NT2/D1 (cell line): Measurements from ENCODE around the gene OPCML.

Source experiments
- DNase-seq: peaks from one replicate; pipeline ENCODE4 v3.0.0-alpha.2; 2011; ENCODE audit warnings: low read depth, low spot score
- H3K27me3 ChIP-seq: 2 replicates; pipeline ENCODE4 v1.6.0; 2011; ENCODE audit warnings: mild to moderate bottlenecking; ENCODE audit not compliant: insufficient read length, insufficient read depth
- H3K36me3 ChIP-seq: 2 replicates; pipeline ENCODE4 v1.6.1; 2011; ENCODE audit warnings: mild to moderate bottlenecking, low read length, mixed read lengths; ENCODE audit not compliant: insufficient read depth, insufficient read length
- H3K4me1 ChIP-seq: 2 replicates; pipeline ENCODE4 v1.5.1; 2011; ENCODE audit not compliant: insufficient read depth, insufficient read length
- H3K4me3 ChIP-seq: 2 replicates; pipeline ENCODE4 v1.5.1; 2011; ENCODE audit warnings: low read depth; ENCODE audit not compliant: insufficient read length
- H3K9ac ChIP-seq: 2 replicates; pipeline ENCODE4 v1.6.0; 2011; ENCODE audit warnings: low read depth; ENCODE audit not compliant: insufficient read length
- H3K9me3 ChIP-seq: 2 replicates; pipeline ENCODE4 v1.5.1; 2011; ENCODE audit warnings: mild to moderate bottlenecking, low read length; ENCODE audit not compliant: insufficient read depth
- SUZ12 ChIP-seq: IDR thresholded peaks from 2 replicates; pipeline ENCODE4 v1.6.1; 2011; ENCODE audit not compliant: insufficient read length, insufficient read depth; ENCODE audit errors: extremely low read depth
- YY1 ChIP-seq: IDR thresholded peaks from 2 replicates; pipeline ENCODE4 v1.6.1; 2011; ENCODE audit not compliant: insufficient read length, insufficient read depth
- ZNF274 ChIP-seq: IDR thresholded peaks from 2 replicates; pipeline ENCODE4 v1.6.1; 2011; ENCODE audit warnings: mild to moderate bottlenecking, low read depth, low read length

Gene OPCML

DNA sequence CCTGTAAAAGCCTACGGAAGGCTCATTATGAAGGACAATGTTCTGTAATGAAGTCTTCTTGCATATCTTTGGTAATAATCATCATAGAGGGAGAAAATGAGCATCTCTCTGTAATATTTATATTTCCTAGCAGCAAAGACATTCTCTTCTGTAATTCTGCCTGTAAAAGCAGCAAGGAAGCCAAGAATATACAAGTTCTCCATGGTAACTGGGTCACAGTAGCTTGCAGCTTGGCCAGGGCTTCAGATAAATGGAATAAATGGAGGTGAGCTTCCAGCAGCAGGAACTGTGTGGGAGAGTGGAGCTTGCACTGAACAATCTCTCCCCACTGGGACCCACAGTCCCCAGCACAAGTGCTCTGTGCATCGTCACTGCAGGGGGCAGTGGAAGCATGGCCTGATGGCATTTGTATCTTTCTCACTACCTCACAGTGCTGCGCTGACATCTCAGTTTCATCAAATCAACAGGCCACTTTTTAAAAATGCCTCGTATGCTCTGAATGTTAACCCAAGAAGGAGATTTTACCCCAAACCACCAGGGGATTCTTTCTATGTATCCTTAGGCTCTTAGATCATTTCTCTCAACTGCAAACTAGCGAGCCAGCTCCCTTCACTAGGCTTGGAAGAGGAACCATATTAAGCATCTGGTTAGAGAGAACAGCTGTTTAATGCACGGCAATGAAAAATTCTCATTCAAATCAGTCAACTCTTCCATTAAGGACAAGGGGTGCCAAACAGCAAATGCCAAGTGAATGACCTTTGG is 1059.7 kb downstream of the OPCML start:
- DNase-seq, result no peak
- no peak overlapping the region for H3K9ac ChIP-seq
- H3K4me1 ChIP-seq, result no peaks in the 10 kb centered on the region
- H3K4me3 ChIP-seq, result no peak overlapping the region
- H3K27me3 ChIP-seq, result no peaks in the 10 kb centered on the region
- TF ChIP-seq SUZ12 (no peak), ZNF274 (no peak), YY1 (no peak)
- H3K36me3 ChIP-seq, result no peaks in the 10 kb centered on the region
- H3K9me3 ChIP-seq, result no peaks in the 10 kb centered on the region

DNA sequence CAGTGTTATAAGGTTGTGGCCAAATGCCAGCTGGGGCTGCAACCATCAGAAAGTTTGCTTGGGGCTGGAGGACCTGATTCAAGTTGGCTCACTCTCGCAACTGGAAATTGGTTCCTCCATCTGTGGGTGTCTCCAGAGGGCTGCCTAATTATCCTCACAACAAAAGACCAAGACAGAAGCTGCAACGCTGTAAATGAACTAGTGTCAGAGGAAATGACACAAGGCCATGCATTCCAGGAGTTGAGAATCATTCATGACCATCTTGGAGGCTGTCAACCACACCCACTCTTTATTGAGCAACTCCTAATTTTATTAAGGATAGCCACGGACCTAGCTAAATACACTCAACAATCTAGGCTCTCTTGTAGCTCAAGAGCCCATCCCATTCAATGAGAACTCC is 1060.8 kb downstream of the OPCML start:
- no peak overlapping the region for H3K9ac ChIP-seq
- no peaks in the 10 kb centered on the region for H3K36me3 ChIP-seq
- H3K4me1 ChIP-seq, result no peaks in the 10 kb centered on the region
- DNase-seq, result no peak
- no peak overlapping the region for H3K4me3 ChIP-seq
- no peaks in the 10 kb centered on the region for H3K27me3 ChIP-seq
- H3K9me3 ChIP-seq, result no peaks in the 10 kb centered on the region
- TF ChIP-seq ZNF274 (no peak), SUZ12 (no peak), YY1 (no peak)

DNA sequence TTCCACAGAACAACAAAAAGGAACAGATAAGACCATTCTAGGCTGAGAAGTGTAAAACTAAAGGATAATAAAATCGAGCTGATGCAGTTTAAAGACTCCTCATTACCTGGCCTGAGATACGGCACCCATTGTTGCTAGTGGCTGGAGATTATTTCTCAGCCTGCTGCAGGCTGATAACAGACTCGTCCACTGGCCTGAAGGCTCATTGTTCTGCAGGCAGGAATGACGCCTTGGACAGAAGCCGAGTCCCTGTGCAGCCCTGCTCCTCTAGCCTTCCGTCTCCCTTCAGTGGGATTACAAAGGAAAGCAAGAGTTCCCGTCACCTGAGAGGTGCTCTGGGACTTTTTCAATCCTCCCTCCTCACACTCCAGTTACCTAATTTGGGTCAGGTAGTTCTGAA is 1065.3 kb downstream of the OPCML start:
- TF ChIP-seq YY1 (no peak), SUZ12 (no peak)
- Histone ChIP-seq H3K9me3 (no peaks in the 10 kb centered on the region), H3K9ac (no peak overlapping the region), H3K36me3 (no peaks in the 10 kb centered on the region), H3K4me3 (no peak overlapping the region), H3K27me3 (no peaks in the 10 kb centered on the region), H3K4me1 (no peaks in the 10 kb centered on the region)
- DNase-seq, result no peak

DNA sequence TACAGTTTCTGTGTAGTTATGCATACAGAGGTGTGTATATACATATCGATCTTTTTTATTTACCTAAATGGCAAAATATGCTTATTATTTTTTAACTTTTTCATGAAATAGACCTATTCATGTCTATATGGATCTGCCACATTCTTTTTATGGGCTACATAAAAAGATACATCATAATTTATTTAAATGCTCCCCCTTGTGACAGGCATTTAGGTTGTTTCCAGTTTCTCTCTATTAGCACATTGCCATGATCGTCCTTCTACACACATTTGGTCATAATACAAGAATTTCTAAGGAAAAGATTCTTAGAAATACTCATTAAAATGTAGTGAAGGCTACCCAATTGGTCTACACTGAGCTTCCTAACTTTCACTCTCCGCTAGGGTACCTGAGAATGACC is 1067.4 kb downstream of the OPCML start:
- Histone ChIP-seq H3K9ac (no peak overlapping the region), H3K4me1 (no peaks in the 10 kb centered on the region), H3K9me3 (no peaks in the 10 kb centered on the region), H3K36me3 (no peaks in the 10 kb centered on the region), H3K4me3 (no peak overlapping the region), H3K27me3 (no peaks in the 10 kb centered on the region)
- TF ChIP-seq ZNF274 (no peak), SUZ12 (no peak), YY1 (no peak)
- DNase-seq, result no peak

DNA sequence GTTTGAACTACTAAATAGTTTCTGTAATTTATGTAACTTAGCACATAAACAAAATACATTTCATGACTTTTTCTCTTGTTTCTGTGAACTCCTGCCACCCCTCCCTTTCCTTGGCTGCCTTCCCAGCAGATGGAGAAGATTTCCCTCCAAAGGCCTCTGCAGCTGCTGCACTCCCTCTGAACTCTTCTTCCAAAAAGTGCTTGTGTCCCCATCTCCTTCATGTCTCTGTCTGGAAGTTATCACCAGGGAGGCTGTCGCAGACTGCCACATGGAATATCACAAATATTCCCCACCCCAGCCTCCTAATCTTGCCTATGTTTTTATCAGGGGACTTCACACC is 1068.3 kb downstream of the OPCML start:
- Histone ChIP-seq H3K9ac (no peak overlapping the region), H3K4me1 (no peaks in the 10 kb centered on the region), H3K4me3 (no peak overlapping the region), H3K9me3 (no peaks in the 10 kb centered on the region), H3K27me3 (no peaks in the 10 kb centered on the region), H3K36me3 (no peaks in the 10 kb centered on the region)
- DNase-seq, result no peak
- TF ChIP-seq ZNF274, result no peak
- TF ChIP-seq YY1, result no peak
- TF ChIP-seq SUZ12, result no peak

DNA sequence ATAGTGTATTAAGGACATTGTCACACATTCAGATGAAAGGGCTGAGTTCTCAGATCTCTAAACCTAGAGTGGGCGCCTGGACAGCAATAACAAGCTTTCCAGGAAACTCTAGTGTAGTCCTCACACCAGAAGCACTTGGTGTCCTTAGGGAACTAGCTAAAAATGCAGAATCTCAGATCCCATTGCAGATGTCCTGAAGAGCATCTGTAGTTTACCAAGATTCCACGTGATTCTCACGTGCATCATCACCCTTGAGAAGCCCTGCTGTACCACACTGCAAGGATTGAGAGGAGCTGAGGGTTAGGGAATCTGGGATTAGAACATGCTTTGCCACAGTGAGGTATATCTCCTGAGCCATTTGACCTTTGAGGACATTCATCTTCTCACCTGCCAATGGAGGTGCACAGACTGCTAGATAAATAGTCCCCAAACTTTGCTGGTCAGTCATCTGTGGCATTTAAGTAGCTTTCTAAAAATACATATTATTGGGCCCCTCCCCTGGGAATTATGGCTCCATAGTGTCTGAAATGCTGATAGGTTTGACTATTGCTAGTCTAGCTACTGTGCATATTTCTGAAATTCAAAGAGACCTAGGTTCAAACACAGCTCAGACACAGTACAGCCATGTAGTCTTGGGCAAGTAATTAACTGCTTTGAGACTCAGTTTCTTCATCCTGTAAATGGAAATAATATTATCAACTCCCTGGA is 1068.9 kb downstream of the OPCML start:
- Histone ChIP-seq H3K36me3 (no peaks in the 10 kb centered on the region), H3K9me3 (no peaks in the 10 kb centered on the region), H3K4me1 (no peaks in the 10 kb centered on the region), H3K4me3 (no peak overlapping the region), H3K9ac (no peak overlapping the region), H3K27me3 (no peaks in the 10 kb centered on the region)
- TF ChIP-seq YY1 (no peak), ZNF274 (no peak)
- no peak for DNase-seq

DNA sequence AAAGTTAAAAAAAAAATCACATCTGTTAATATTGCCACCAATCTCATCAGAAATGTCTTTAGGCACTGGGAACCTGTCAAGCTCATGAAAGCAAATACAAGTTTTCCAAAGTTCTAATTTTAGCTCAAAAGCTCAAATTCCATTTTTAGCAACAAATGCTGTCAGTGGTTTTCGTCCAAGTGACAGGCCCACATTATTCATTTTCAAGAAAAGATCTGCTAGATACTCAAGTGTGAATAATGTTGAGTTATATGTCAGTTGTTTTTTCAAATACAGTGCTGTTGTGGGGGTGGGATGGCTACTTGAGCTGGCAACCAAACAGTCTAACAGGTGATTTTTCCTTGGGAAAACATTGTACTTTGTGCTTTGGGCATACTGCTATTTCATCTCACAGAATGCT is 1072.6 kb downstream of the OPCML start:
- Histone ChIP-seq H3K4me1 (no peaks in the 10 kb centered on the region), H3K9me3 (no peaks in the 10 kb centered on the region), H3K9ac (no peak overlapping the region), H3K27me3 (no peaks in the 10 kb centered on the region), H3K36me3 (no peaks in the 10 kb centered on the region), H3K4me3 (no peak overlapping the region)
- no peak for TF ChIP-seq YY1
- no peak for TF ChIP-seq SUZ12
- no peak for TF ChIP-seq ZNF274
- no peak for DNase-seq
